ENCODE data around the gene HTRA3.

The HTRA3 gene

GRCh38 chr4:8341691-8342090 is 72.1 kb downstream of the HTRA3 start (continued):
- no peak for TF ChIP-seq TSHZ2 (CRISPR knock-in tag; IDR thresholded peaks at IDR 0.05)
- TF ChIP-seq CSDC2 (CRISPR knock-in tag; IDR thresholded peaks at IDR 0.05) = no peak
- no peak for TF ChIP-seq SNAI2 (CRISPR knock-in tag; IDR thresholded peaks at IDR 0.05)
- no peak for TF ChIP-seq ZC3H10 (CRISPR knock-in tag; IDR thresholded peaks at IDR 0.05)
- no peak for TF ChIP-seq ISL1 (CRISPR knock-in tag; IDR thresholded peaks at IDR 0.05)
- no peak for TF ChIP-seq BACH2 (CRISPR knock-in tag; IDR thresholded peaks at IDR 0.05; ENCODE audit: borderline replicate concordance)
- TF ChIP-seq ZNF8 (CRISPR knock-in tag; IDR thresholded peaks at IDR 0.05) = no peak

GRCh38 chr4:8342651-8343261 is 73.2 kb downstream of the HTRA3 start:
- peak; percentile 44; the same call in 2 of the 3 replicates for ATAC-seq
- TF ChIP-seq ZFP3 (CRISPR knock-in tag; IDR thresholded peaks at IDR 0.05) = no peak
- no peak for TF ChIP-seq POU6F1 (CRISPR knock-in tag; IDR thresholded peaks at IDR 0.05; ENCODE audit: borderline replicate concordance, low read depth)
- TF ChIP-seq ZNF70 (CRISPR knock-in tag; IDR thresholded peaks at IDR 0.05) = no peak
- no peak for TF ChIP-seq GLIS3 (CRISPR knock-in tag; IDR thresholded peaks at IDR 0.05)
- no peak for TF ChIP-seq RARB (CRISPR knock-in tag; IDR thresholded peaks at IDR 0.05)
- no peak for TF ChIP-seq ZFP30 (CRISPR knock-in tag; IDR thresholded peaks at IDR 0.05)
- TF ChIP-seq ISL1 (CRISPR knock-in tag; IDR thresholded peaks at IDR 0.05) = no peak
- no peak for TF ChIP-seq TOX (CRISPR knock-in tag; IDR thresholded peaks at IDR 0.05; ENCODE audit: borderline replicate concordance)
- TF ChIP-seq BACH2 (CRISPR knock-in tag; IDR thresholded peaks at IDR 0.05; ENCODE audit: borderline replicate concordance) = no peak
- TF ChIP-seq CREB5 (CRISPR knock-in tag; IDR thresholded peaks at IDR 0.05; ENCODE audit: low read depth) = no peak
- TF ChIP-seq CSRNP3 (CRISPR knock-in tag; IDR thresholded peaks at IDR 0.05) = no peak
- no peak for TF ChIP-seq ZNF8 (CRISPR knock-in tag; IDR thresholded peaks at IDR 0.05)
- TF ChIP-seq SNAI2 (CRISPR knock-in tag; IDR thresholded peaks at IDR 0.05) = no peak

GRCh38 chr4:8343262-8343966 is 73.9 kb downstream of the HTRA3 start:
- no peak for TF ChIP-seq SNAI2 (CRISPR knock-in tag; IDR thresholded peaks at IDR 0.05)
- no peak for TF ChIP-seq TOX (CRISPR knock-in tag; IDR thresholded peaks at IDR 0.05; ENCODE audit: borderline replicate concordance)
- TF ChIP-seq ZNF70 (CRISPR knock-in tag; IDR thresholded peaks at IDR 0.05) = no peak
- TF ChIP-seq GLIS3 (CRISPR knock-in tag; IDR thresholded peaks at IDR 0.05) = no peak
- no peak for TF ChIP-seq ESRRG (CRISPR knock-in tag; IDR thresholded peaks at IDR 0.05)
- TF ChIP-seq ISL1 (CRISPR knock-in tag; IDR thresholded peaks at IDR 0.05) = no peak
- no peak for ATAC-seq

GRCh38 chr4:8343967-8344331 is 74.4 kb downstream of the HTRA3 start:
- TF ChIP-seq ZC3H10 (CRISPR knock-in tag; IDR thresholded peaks at IDR 0.05) = no peak
- no peak for ATAC-seq

GRCh38 chr4:8344377-8344776 is 74.8 kb downstream of the HTRA3 start:
- ATAC-seq = no peak
- no peak for TF ChIP-seq CREB5 (CRISPR knock-in tag; IDR thresholded peaks at IDR 0.05; ENCODE audit: low read depth)
- no peak for TF ChIP-seq TOX (CRISPR knock-in tag; IDR thresholded peaks at IDR 0.05; ENCODE audit: borderline replicate concordance)
- TF ChIP-seq ESRRG (CRISPR knock-in tag; IDR thresholded peaks at IDR 0.05) = no peak
- no peak for TF ChIP-seq SNAI2 (CRISPR knock-in tag; IDR thresholded peaks at IDR 0.05)
- TF ChIP-seq ZNF8 (CRISPR knock-in tag; IDR thresholded peaks at IDR 0.05) = no peak
- TF ChIP-seq GLIS3 (CRISPR knock-in tag; IDR thresholded peaks at IDR 0.05) = no peak
- TF ChIP-seq ZFP3 (CRISPR knock-in tag; IDR thresholded peaks at IDR 0.05) = no peak
- TF ChIP-seq ISL1 (CRISPR knock-in tag; IDR thresholded peaks at IDR 0.05) = no peak
- no peak for TF ChIP-seq ZFP30 (CRISPR knock-in tag; IDR thresholded peaks at IDR 0.05)
- TF ChIP-seq ZC3H10 (CRISPR knock-in tag; IDR thresholded peaks at IDR 0.05) = no peak
- no peak for TF ChIP-seq CSRNP3 (CRISPR knock-in tag; IDR thresholded peaks at IDR 0.05)
- no peak for TF ChIP-seq PATZ1 (CRISPR knock-in tag; IDR thresholded peaks at IDR 0.05; ENCODE audit: borderline replicate concordance)
- TF ChIP-seq OSR1 (CRISPR knock-in tag; IDR thresholded peaks at IDR 0.05) = no peak

Measured in SK-N-SH treated with all-trans-retinoic acid at 6 μM for 48 hours (cell line).